ENCODE results near the gene SELENOO.

The SELENOO gene

DNA sequence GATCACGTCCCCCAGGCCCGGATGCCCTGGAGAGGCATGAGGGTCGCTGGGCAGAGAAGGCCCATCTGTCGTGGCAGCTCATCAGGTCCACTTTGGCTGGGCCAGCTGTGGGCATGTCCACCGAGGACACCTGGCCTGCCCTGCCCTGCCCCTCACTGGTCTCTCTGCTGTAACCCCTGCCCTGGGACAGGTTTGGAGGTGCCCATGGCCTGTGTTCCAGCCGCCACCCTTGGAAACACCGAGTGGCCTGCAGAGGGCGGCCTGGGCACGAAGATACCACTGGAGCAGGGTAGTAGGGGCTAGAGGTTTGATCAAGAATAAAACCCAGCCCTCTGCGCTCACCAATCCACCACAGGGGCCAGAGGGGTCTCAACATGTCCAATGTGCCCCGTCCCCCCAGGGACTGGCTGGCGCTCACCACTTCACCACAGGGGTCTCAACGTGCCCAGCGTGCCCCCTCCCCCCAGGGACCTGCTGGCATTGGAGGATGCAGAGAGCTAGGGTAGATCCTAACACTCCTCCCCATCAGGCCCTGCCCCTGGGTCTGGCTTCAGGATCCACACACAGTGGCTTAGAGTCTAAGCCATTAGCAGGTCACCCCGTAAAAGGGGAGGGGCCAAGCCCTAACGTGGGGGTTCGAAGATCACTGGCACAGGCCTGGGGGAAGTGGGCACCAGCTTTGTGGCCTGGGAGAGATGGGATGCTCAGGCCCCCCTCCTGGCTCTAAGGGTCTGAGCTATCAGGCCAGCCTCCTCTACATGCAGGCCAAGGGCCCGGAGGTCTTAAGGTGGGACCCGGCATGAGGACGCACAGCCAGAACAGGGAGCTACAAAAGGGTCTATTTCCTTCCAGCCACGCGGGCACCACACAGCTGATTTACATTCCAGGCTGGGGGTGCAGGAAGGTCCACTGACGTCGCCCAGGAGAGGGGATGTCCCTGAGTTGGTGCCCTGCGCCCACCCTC is 51.6 kb downstream of the SELENOO start:
- peak in 1 of 2 donors; percentile 50 for DNase-seq (ENCODE audit: low read depth in 1 of 2, low spot score in 1 of 2)

DNA sequence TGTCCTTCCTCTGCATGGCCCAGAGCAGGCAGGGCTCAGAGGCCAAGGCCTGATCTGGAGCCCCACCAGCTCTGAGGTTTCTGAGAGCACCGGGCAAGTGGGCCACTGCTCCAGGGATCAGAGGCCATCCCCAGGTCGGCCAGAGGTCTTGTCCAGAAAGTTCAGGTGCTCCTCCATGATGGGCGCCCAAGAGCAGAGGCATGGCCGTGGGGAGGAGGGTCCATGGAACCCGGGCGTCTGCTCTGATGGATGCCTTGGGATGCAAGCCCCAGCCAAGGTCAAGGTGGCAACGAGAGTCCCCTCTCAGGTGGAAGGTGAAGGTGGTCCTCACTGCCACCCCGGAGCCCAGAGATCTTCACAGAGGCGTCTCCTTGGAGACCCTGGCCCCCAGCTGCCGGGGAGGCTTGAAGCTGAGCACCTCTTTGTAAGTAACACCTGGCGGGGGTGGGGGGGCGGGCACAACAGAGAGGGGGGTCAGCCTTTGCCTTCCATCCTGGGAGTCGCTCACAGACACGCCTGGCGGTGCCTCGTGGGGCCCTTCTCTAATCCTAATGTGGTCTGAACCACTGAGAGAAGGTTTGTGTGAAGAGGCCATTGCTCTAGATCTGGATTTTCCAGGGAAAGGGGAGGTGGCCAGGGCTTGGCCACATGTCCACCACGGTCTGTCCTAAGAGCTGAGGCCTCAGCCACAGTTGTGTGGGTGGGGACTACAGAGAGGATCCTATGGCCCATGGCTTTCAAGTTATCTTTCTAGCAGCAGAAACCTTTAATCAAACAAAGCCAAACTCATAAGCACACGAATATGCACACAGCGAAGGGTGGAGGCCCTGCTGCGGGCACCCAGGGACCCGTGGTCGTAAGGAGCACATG is 52.5 kb downstream of the SELENOO start:
- no peak for DNase-seq (ENCODE audit: low read depth in 1 of 2, low spot score in 1 of 2)

- no peak for DNase-seq (ENCODE audit: low read depth in 1 of 2, low spot score in 1 of 2)
Observed at GRCh38 chr22:50253941-50254340, 53.1 kb downstream of the SELENOO start.

DNA sequence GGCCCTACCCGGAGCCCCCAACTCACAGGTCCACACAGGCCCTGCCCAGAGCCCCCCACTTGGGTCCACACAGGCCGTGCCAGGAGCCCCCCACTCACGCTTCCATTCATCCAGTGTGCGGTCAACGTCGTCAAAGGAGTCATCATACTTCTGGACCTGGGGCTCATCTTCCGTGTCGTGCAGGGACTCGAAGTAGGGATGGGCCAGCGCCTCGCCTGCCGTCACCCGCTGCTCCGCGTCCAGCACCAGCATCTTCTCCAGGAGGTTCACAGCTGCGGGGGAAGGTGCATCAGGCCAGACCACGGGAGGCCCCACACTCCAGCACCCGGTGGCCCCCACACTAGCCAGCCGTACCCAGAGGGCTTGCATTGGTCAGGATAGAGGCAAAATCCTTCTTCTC is 54.3 kb downstream of the SELENOO start:
- no peak for DNase-seq (ENCODE audit: low read depth in 1 of 2, low spot score in 1 of 2)

GRCh38 chr22:50255607-50256006 is 54.8 kb downstream of the SELENOO start:
- no peak for DNase-seq (ENCODE audit: low read depth in 1 of 2, low spot score in 1 of 2)

DNA sequence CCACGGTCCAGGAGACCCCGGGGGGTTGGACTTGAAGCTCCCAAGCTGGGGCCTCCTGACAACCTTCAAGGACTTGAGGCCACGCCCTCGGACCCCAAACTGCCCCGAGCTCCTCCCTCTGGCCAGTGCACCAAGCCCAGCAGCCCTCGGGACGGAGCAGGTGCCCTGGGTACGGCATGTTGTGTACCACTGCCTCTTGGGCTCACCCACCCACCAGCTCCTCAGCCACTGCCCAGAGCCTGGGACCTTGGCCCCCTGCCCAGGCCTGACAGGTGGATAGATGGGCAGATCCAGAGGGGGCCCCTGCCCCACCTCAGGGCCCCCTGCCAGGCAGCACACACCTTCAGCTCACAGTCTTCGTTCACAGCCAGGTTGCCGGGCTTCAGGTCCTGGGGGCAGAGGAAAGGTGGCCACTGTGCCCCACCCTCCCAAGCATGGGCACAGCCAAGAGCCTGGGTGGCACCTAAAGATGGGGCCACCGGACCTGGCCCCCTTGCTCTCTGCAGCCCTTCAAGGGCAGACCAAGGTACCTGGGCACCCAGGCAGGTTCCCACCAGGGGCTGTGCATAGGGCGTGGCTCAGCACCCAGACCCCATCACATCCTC is 55.5 kb downstream of the SELENOO start:
- no peak for DNase-seq (ENCODE audit: low read depth in 1 of 2, low spot score in 1 of 2)

- no peak for DNase-seq (ENCODE audit: low read depth in 1 of 2, low spot score in 1 of 2)
Observed at GRCh38 chr22:50257041-50257440, 56.2 kb downstream of the SELENOO start.

- DNase-seq (ENCODE audit: low read depth in 1 of 2, low spot score in 1 of 2) = no peak
Observed at GRCh38 chr22:50257451-50258360, 56.9 kb downstream of the SELENOO start.

- no peak for DNase-seq (ENCODE audit: low read depth in 1 of 2, low spot score in 1 of 2)
Observed at GRCh38 chr22:50258361-50259292, 57.8 kb downstream of the SELENOO start.

GRCh38 chr22:50259302-50259701 is 58.5 kb downstream of the SELENOO start:
- DNase-seq (ENCODE audit: low read depth in 1 of 2, low spot score in 1 of 2) = no peak

GRCh38 chr22:50260434-50260800 is 59.6 kb downstream of the SELENOO start:
- DNase-seq (ENCODE audit: low read depth in 1 of 2, low spot score in 1 of 2) = no peak

GRCh38 chr22:50260801-50261614 is 60.2 kb downstream of the SELENOO start:
- DNase-seq (ENCODE audit: low read depth in 1 of 2, low spot score in 1 of 2) = no peak

- DNase-seq (ENCODE audit: low read depth in 1 of 2, low spot score in 1 of 2) = no peak
Observed at GRCh38 chr22:50261615-50262459, 61.0 kb downstream of the SELENOO start, which contains the start of gene MAPK12. Gene MAPK12 (minus strand): TSS chr22:50261683. CDS start chr22:50261509, 174 bp downstream.

- no peak for DNase-seq (ENCODE audit: low read depth in 1 of 2, low spot score in 1 of 2)
Observed at GRCh38 chr22:50262460-50262911, 61.7 kb downstream of the SELENOO start.

DNA sequence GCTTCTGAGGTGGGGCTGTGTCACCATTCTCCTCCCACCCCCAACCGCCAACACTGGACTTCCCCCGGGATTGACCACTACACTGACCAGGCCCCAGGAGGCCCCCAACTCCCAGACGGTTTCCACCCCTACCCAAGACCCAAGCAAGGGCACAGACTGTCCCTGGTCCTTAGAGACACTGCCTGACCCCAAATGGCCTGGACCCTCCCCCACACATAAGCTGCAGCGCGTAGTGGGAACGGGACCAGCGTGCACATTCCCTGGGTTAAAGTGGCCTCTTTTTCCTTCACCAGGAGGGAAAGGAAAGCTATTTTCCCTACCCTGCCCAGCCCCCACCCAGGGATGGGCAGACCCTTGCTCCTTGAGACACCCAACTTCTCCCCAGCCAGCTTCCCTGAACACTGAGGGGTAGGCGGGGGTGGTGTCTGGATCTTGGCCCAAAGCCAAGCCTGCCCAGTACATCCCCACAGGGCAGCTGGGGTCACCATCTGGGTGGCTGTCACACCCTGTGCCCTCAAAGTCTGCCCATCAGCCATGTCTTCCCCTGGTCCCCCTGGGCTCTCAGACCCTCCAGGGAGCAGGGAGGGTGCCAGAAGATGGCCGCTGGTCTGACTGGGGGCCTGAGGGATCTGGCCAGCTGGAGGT is 62.3 kb downstream of the SELENOO start:
- DNase-seq (ENCODE audit: low read depth in 1 of 2, low spot score in 1 of 2) = no peak

DNA sequence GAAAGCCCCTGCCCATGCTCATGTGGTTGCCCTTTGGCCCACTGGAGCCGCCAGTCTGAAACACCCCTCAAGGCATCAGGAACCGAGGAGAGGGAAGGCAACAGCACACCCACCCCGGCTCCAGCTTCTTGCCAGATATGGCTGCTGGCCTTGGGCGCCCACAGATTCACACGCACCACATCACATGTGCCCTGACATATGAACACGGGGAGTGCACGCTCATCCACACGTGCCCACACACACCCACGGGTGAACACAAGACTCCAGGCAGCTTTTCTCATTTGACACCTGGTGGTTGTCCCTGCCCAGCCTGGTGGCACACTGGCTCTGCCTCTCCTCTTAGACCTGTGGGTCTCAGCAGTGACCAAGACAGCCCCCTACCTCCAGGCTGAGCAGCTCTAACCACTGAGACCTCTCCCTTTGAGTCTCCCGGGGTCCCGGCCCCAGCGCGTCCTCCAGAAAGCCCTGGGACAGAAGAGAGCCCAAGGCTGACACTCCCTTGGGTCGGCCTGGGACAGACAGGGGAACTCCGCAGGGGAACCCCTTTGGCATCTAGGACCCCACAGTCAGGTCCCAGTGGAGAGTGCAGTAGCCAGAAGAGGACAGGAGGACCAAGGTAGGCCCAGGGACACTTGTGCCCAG is 63.4 kb downstream of the SELENOO start:
- DNase-seq (ENCODE audit: low read depth in 1 of 2, low spot score in 1 of 2) = no peak
